HCT116 (cell line): ENCODE measurements around the gene SDC3. TPM values are rescaled to one million over a fixed set of nuclear protein-coding genes. Genes with fewer than 3 reads are reported as not detected.

ENCODE experiments used
- ATAC-seq: fragments of 200-7000 bp; cut with Tn5 transposase; 2 replicates; pipeline ENCODE4 v1.9.1; 2020; ENCODE audit warnings: mild to moderate bottlenecking, moderate library complexity
- BruUV-seq: library from RNA; stranded (reverse); fragments of 400-500 nt; replicated peaks from 2 replicates; lab custom pipeline; 2021; lab: Mats Ljungman, UMichigan
- CTCF ChIA-PET: fragments of 300-600 bp; sonication (Branson Sonifier 250); formaldehyde crosslinking; loops from one replicate; lab custom pipeline; 2021; ENCODE audit warnings: antibody characterized with exemption; lab: Charles Lee
- POLR2A ChIA-PET: fragments of 300-600, 350-600 bp; sonication (Branson Sonifier 250); formaldehyde crosslinking; loops from one replicate; lab custom pipeline; 2021; ENCODE audit warnings: antibody characterized with exemption; lab: Charles Lee
- RAD21 ChIA-PET, 2 experiments: fragments of 300-600 bp; sonication (Branson Sonifier 250); formaldehyde crosslinking; loops; one replicate each; lab custom pipeline; 2023; ENCODE audit warnings: low total read pairs in 2 of 2; ENCODE audit not compliant: uncharacterized antibody in 2 of 2, unreplicated experiment in 2 of 2, low non-redundant PET in 1 of 2; lab: Charles Lee
- DNase-seq: peaks from one replicate; pipeline ENCODE4 v3.0.0-alpha.2; 2010; ENCODE audit warnings: low read depth, low spot score
- H2AFZ ChIP-seq: fragments of 200-600 bp; shearing (Covaris generic), sonication (generic); 2 replicates; pipeline ENCODE4 v1.6.1; 2017; ENCODE audit warnings: low read depth, mixed run types, mixed read lengths, antibody characterized with exemption, low read length; ENCODE audit not compliant: poor library complexity, severe bottlenecking
- H3K27ac ChIP-seq: 2 replicates; pipeline ENCODE4 v1.5.1; 2012; ENCODE audit warnings: low read depth, low read length
- H3K27me3 ChIP-seq: fragments of 200-600 bp; sonication (generic); 2 replicates; pipeline ENCODE4 v1.6.1; 2016; ENCODE audit warnings: mixed run types, low read length, mixed read lengths; ENCODE audit not compliant: insufficient read depth
- H3K36me3 ChIP-seq, 2 experiments: fragments of 200-500 bp in 1 of 2; fragments of 200-600 bp in 1 of 2; sonication (Bioruptor generic) in 1 of 2; sonication (generic) in 1 of 2; 2 replicates each; pipeline versions ENCODE4 v1.5.1 to v1.6.1; 2014 to 2016; ENCODE audit warnings: low read length in 2 of 2, inconsistent platforms in 1 of 2, mixed read lengths in 1 of 2, mixed run types in 1 of 2; ENCODE audit not compliant: insufficient read depth in 2 of 2, control insufficient read depth in 1 of 2
- H3K4me1 ChIP-seq, 2 experiments: fragments of 200-600 bp in 1 of 2; sonication (generic) in 1 of 2; 2 replicates each; pipeline versions ENCODE4 v1.5.1 to v1.6.1; 2012 to 2017; ENCODE audit warnings: low read length in 2 of 2, inconsistent platforms in 1 of 2, mild to moderate bottlenecking in 1 of 2, mixed read lengths in 1 of 2, mixed run types in 1 of 2, moderate library complexity in 1 of 2; ENCODE audit not compliant: insufficient read depth in 2 of 2, control insufficient read depth in 1 of 2
- H3K4me2 ChIP-seq: fragments of 200-600 bp; sonication (generic); 2 replicates; pipeline ENCODE4 v1.6.1; 2017; ENCODE audit warnings: mixed run types, low read length, mixed read lengths
- H3K4me3 ChIP-seq, 2 experiments: fragments of 200-600 bp in 1 of 2; sonication (generic) in 1 of 2; replicated peaks in 1 of 2; 2 replicates each; pipeline ENCODE4 v1.5.1; 2011 to 2016; ENCODE audit warnings: low read length in 2 of 2, control low read depth in 1 of 2, low read depth in 1 of 2, mild to moderate bottlenecking in 1 of 2, mixed read lengths in 1 of 2, mixed run types in 1 of 2
- H3K79me2 ChIP-seq: fragments of 200-600 bp; sonication (generic); 2 replicates; pipeline ENCODE4 v1.6.1; 2017; ENCODE audit warnings: mild to moderate bottlenecking, mixed run types, low read length, moderate library complexity, mixed read lengths; ENCODE audit not compliant: insufficient read depth
- H3K9ac ChIP-seq: fragments of 200-600 bp; sonication (generic); 2 replicates; pipeline ENCODE4 v1.6.1; 2016; ENCODE audit warnings: low read length, mixed read lengths
- H3K9me2 ChIP-seq: fragments of 200-600 bp; sonication (generic), shearing (Covaris generic); 2 replicates; pipeline ENCODE4 v1.6.1; 2017; ENCODE audit warnings: mixed run types, mild to moderate bottlenecking, moderate library complexity; ENCODE audit not compliant: insufficient read depth
- H3K9me3 ChIP-seq, 2 experiments: fragments of 200-500 bp in 1 of 2; fragments of 200-600 bp in 1 of 2; sonication (Bioruptor generic) in 1 of 2; sonication (generic) in 1 of 2; 2 replicates each; pipeline ENCODE4 v1.6.1; 2014 to 2017; ENCODE audit warnings: low read length in 2 of 2, mixed read lengths in 2 of 2, inconsistent platforms in 1 of 2, low read depth in 1 of 2, mild to moderate bottlenecking in 1 of 2, mixed run types in 1 of 2, moderate library complexity in 1 of 2; ENCODE audit not compliant: control insufficient read depth in 1 of 2, insufficient read depth in 1 of 2
- H4K20me1 ChIP-seq: fragments of 200-600 bp; sonication (generic), shearing (Covaris generic); 2 replicates; pipeline ENCODE4 v1.6.1; 2017; ENCODE audit warnings: mixed run types, mild to moderate bottlenecking, moderate library complexity; ENCODE audit not compliant: insufficient read depth
- CBX3 ChIP-seq: IDR thresholded peaks from 2 replicates; pipeline ENCODE4 v1.6.1; 2012; ENCODE audit warnings: low read depth
- CEBPB ChIP-seq: IDR thresholded peaks from 2 replicates; pipeline ENCODE4 v1.6.1; 2012; ENCODE audit warnings: low read depth
- EZH2 ChIP-seq: fragments of 200-600 bp; sonication (generic); IDR thresholded peaks from 2 replicates; pipeline ENCODE4 v1.6.1; 2017; ENCODE audit warnings: antibody characterized with exemption, mixed run types
- EZH2phosphoT487 ChIP-seq: fragments of 200-600 bp; IDR thresholded peaks from 2 replicates; pipeline ENCODE4 v1.6.1; 2018; ENCODE audit warnings: antibody characterized with exemption, borderline replicate concordance
- JUND ChIP-seq: IDR thresholded peaks from 2 replicates; pipeline ENCODE4 v1.6.1; 2012
- POLR2A ChIP-seq: IDR thresholded peaks from 2 replicates; pipeline ENCODE4 v1.7.0; 2011; ENCODE audit warnings: borderline replicate concordance; ENCODE audit not compliant: insufficient read depth, insufficient read length; ENCODE audit errors: extremely low read depth
- POLR2AphosphoS5 ChIP-seq: IDR thresholded peaks from 2 replicates; pipeline ENCODE4 v1.6.1; 2011; ENCODE audit warnings: mild to moderate bottlenecking, low read depth, low read length, moderate library complexity
- RAD21 ChIP-seq: IDR thresholded peaks from 2 replicates; pipeline ENCODE4 v1.6.1; 2012; ENCODE audit warnings: low read depth, mild to moderate bottlenecking
- SRF ChIP-seq: IDR thresholded peaks from 2 replicates; pipeline ENCODE4 v1.6.1; 2012; ENCODE audit warnings: low read depth
- TCF7L2 ChIP-seq: IDR thresholded peaks from 2 replicates; pipeline ENCODE4 v1.7.0; 2011; ENCODE audit warnings: borderline replicate concordance, inconsistent platforms; ENCODE audit not compliant: insufficient read depth, insufficient read length; ENCODE audit errors: extremely low read depth
- YY1 ChIP-seq: IDR thresholded peaks from 2 replicates; pipeline ENCODE4 v1.6.1; 2011; ENCODE audit warnings: low read length, low read depth, moderate library complexity, mild to moderate bottlenecking; ENCODE audit not compliant: insufficient replicate concordance; ENCODE audit errors: extremely low read depth
- ZBTB33 ChIP-seq: IDR thresholded peaks from 2 replicates; pipeline ENCODE4 v1.6.1; 2011; ENCODE audit warnings: mild to moderate bottlenecking, low read length, moderate library complexity; ENCODE audit not compliant: insufficient replicate concordance; ENCODE audit errors: extremely low read depth
- ZNF274 ChIP-seq: fragments of 200-500 bp; sonication (Bioruptor generic); IDR thresholded peaks from 2 replicates; pipeline ENCODE4 v1.6.1; 2014; ENCODE audit warnings: mild to moderate bottlenecking, low read depth, low read length, inconsistent platforms
- intact Hi-C: fragments of 100-400 bp; cut with micrococcal nuclease; formaldehyde crosslinking; loops from 2 replicates; pipeline ENCODE4 v1.10.0; 2022
- total RNA-seq: library from RNA; stranded (reverse); gene quantifications from one replicate; pipeline ENCODE4 v1.2.1, GENCODE V29; 2021; ENCODE audit not compliant: unreplicated experiment
- TF ChIP-seq, protein P1 (sequence below): IDR thresholded peaks from 2 replicates; pipeline ENCODE4 v1.6.1; 2012; ENCODE audit warnings: low read depth
- TF ChIP-seq, protein P2 (sequence below): IDR thresholded peaks from 2 replicates; pipeline ENCODE4 v1.6.1; 2012
- TF ChIP-seq, protein P3 (sequence below), 3 experiments: fragments of 200-600 bp in 1 of 3; sonication (generic) in 1 of 3; IDR thresholded peaks in 2 of 3; conservative IDR thresholded peaks in 1 of 3; 2 replicates each; pipeline ENCODE4 v1.5.1; 2012 to 2017; ENCODE audit warnings: low read depth in 2 of 3, low read length in 2 of 3, antibody characterized with exemption in 1 of 3, borderline replicate concordance in 1 of 3, control low read depth in 1 of 3, mild to moderate bottlenecking in 1 of 3, mixed read lengths in 1 of 3, mixed run types in 1 of 3, moderate library complexity in 1 of 3; ENCODE audit not compliant: insufficient read depth in 1 of 3

The SDC3 gene
- total RNA-seq, 1 experiment from 2014 or later, result 40.1 TPM

DNA sequence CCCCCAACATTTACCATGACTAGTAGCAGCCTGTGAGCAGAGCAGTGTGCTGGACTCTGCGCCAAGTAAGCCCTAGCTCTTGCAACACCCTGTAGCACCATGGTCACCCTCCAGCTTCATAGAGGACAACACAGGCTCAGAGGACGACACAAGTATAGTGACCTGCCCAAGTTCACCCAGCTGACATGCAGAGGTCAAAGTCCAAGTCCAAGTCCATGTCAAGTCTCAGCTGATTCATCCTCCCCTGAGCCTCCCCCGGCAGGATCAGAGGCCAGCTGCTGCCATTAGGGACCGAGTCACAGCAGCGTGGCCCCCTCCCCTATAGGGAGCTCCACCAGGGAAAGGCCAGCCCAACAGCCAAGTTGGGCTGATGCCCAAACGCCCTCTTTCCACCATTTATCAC is 15.9 kb downstream of the SDC3 start:
- Histone ChIP-seq H4K20me1 (no peaks in the 10 kb centered on the region), H3K4me2 (no peak overlapping the region), H3K27ac (no peak overlapping the region), H2AFZ (no peak overlapping the region), H3K9ac (no peak overlapping the region), H3K4me3 (no peak overlapping the region), H3K9me3 (no peaks in the 10 kb centered on the region), H3K9me2 (no peaks in the 10 kb centered on the region), H3K27me3 (no peaks in the 10 kb centered on the region), H3K79me2 (no peaks in the 10 kb centered on the region), H3K36me3 (no peaks in the 10 kb centered on the region), H3K4me1 (peaks cover 0 to 9% of the 10 kb centered on the region in 2 experiments; a peak in 1 of 4 replicates)
- ATAC-seq, result no peak
- TF ChIP-seq, protein P1, sequence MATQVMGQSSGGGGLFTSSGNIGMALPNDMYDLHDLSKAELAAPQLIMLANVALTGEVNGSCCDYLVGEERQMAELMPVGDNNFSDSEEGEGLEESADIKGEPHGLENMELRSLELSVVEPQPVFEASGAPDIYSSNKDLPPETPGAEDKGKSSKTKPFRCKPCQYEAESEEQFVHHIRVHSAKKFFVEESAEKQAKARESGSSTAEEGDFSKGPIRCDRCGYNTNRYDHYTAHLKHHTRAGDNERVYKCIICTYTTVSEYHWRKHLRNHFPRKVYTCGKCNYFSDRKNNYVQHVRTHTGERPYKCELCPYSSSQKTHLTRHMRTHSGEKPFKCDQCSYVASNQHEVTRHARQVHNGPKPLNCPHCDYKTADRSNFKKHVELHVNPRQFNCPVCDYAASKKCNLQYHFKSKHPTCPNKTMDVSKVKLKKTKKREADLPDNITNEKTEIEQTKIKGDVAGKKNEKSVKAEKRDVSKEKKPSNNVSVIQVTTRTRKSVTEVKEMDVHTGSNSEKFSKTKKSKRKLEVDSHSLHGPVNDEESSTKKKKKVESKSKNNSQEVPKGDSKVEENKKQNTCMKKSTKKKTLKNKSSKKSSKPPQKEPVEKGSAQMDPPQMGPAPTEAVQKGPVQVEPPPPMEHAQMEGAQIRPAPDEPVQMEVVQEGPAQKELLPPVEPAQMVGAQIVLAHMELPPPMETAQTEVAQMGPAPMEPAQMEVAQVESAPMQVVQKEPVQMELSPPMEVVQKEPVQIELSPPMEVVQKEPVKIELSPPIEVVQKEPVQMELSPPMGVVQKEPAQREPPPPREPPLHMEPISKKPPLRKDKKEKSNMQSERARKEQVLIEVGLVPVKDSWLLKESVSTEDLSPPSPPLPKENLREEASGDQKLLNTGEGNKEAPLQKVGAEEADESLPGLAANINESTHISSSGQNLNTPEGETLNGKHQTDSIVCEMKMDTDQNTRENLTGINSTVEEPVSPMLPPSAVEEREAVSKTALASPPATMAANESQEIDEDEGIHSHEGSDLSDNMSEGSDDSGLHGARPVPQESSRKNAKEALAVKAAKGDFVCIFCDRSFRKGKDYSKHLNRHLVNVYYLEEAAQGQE, result no peak
- TF ChIP-seq TCF7L2 (no peak), EZH2phosphoT487 (no peak), RAD21 (no peak), CEBPB (no peak), ZBTB33 (no peak), POLR2A (no peak), CBX3 (no peak), EZH2 (no peak), POLR2AphosphoS5 (no peak), YY1 (no peak), SRF (no peak), ZNF274 (no peak), JUND (no peak)
- TF ChIP-seq, protein P2, sequence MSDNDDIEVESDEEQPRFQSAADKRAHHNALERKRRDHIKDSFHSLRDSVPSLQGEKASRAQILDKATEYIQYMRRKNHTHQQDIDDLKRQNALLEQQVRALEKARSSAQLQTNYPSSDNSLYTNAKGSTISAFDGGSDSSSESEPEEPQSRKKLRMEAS, result no peak
- TF ChIP-seq, protein P3, sequence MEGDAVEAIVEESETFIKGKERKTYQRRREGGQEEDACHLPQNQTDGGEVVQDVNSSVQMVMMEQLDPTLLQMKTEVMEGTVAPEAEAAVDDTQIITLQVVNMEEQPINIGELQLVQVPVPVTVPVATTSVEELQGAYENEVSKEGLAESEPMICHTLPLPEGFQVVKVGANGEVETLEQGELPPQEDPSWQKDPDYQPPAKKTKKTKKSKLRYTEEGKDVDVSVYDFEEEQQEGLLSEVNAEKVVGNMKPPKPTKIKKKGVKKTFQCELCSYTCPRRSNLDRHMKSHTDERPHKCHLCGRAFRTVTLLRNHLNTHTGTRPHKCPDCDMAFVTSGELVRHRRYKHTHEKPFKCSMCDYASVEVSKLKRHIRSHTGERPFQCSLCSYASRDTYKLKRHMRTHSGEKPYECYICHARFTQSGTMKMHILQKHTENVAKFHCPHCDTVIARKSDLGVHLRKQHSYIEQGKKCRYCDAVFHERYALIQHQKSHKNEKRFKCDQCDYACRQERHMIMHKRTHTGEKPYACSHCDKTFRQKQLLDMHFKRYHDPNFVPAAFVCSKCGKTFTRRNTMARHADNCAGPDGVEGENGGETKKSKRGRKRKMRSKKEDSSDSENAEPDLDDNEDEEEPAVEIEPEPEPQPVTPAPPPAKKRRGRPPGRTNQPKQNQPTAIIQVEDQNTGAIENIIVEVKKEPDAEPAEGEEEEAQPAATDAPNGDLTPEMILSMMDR (IDR thresholded peaks at IDR 0.05 in 2 of 3, conservative IDR thresholded peaks at IDR 0.05 in 1 of 3; ENCODE audit: borderline replicate concordance in 1 of 3, insufficient read depth in 1 of 3, low read depth in 2 of 3, low read length in 2 of 3), result no peak
- ChIA-PET POLR2A (no interaction called here), RAD21 (no interaction called here), CTCF (interaction anchor here (0.8 kb wide), 1 partner anchor 113 kb away, joined by 5 read pairs; no protein-coding TSS in a partner anchor)
- intact Hi-C loops, result no loop called here
- no peak for DNase-seq
- BruUV-seq, result no TSS peak
